ENCODE data around the gene PLEK.
"Not testable (repeated sequence)": the region's sequence is repeated elsewhere in the genome, so short reads cannot be mapped to it uniquely, and the experiment has no call there.

Gene PLEK, protein sequence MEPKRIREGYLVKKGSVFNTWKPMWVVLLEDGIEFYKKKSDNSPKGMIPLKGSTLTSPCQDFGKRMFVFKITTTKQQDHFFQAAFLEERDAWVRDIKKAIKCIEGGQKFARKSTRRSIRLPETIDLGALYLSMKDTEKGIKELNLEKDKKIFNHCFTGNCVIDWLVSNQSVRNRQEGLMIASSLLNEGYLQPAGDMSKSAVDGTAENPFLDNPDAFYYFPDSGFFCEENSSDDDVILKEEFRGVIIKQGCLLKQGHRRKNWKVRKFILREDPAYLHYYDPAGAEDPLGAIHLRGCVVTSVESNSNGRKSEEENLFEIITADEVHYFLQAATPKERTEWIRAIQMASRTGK

DNA sequence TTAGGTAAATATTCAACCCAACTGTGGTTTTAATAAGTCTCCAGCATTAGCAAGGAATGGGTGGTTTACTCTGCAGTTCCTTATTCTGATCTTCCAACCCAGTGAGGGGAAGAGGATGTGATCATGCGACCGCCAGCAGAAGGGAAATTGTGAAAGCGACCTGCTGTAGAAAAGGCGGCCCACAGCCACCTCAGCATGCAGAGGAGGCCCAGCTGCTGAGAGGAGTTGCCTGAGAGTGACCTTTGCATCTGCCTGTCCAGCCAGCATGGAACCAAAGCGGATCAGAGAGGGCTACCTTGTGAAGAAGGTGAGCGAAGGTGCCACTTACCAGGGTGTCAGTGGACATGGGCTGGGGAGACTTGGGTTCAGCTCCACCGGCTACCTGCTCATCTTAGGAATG lies at the start of gene PLEK:
PLEK (plus strand) TSS at position 196 of the 400 bp plus-strand sequence; CDS start at position 266, 70 bp downstream.
- peak in 8 of 14 donors; percentile 19 to 55 (median 36) for DNase-seq

DNA sequence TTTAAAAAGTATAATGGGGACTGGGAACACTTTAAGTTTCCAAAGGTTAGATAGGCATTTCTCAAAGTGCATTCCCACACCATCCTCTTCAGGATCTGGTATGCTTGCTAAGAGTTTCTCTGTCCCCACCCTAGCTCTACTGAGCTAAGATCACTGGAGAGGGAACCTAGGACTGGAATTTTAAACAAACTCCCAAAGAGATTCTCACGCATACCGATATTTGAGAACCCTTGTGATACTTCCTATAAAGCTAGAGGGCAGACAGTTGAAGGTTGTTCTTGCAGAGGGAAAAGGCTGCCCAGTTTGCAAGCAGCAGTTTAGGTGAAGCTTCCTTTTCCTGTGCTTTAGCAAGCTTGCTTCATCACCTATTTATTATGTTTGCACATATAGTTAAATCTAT lies 49.0 kb upstream of the PLEK start:
- DNase-seq: no peak

DNA sequence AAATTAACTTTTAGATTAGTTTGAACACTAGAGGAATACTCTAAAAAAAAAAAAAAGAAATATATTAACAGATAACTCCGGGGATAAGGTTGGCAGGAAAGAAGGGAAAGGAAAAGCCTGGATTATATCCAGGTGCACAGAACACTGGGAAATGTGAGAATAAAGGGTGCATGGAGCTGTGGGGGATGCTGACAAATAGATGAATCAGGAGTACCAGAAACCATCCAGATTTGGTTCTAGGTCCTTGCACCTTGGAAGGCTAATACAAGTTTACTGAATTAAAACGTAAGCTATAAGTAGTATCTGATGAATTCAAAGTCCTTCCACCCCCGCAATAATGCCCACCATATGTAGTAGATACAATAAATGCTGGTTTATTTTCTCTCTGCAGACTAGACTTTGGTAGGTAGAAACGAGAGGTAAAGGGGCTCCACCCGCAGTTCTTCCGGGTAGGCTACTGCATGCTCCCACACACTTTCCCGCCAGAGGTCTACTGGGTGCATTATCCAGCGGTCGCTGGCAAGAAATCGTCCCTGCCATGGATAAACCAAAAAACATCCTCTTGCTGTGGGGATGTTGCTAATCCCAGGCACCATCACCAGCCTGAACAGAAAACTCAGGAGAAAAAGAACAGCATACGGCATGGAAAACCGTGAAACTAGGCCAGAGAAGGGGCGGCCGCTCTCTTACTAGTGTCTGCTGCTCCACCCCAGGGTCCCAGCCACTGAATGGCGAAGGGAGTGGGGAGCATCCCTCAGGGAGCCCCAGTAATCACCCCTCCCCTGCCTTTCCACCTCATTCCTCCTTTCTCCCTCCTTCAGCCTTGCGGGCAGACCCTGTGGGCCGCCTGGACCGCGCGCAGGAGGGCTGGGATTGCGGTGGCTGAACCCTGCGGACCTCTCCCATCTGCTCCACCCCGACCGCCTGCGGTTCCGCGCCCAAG lies 46.8 kb upstream of the PLEK start:
- peak in 12 of 14 donors; percentile 15 to 70 (median 50) for DNase-seq

DNA sequence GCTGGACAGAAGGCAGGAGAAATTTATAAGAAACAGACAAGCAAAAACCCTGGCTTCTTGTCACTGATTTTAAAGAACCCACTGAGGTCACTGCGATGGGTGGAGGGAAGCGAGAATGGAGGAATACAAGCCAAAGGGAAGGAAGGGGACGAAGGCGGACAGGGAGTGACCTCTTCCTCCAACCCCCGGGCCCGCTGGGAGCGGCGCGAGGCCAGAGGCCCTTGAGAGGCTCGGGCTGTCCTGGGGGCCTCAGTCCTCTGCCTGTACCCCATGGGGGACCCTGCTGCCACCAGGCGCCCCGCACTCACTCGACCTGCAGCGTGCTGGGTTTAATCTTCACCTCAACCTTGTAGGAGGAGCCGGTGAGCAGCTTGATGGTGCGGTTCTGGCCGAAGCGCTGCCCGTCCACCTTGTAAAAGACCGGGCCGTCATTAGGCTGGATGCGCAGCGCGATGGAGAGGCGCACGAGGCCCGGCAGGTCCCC lies 46.1 kb upstream of the PLEK start:
- peak in 10 of 14 donors; percentile 19 to 76 (median 68) for DNase-seq

DNA sequence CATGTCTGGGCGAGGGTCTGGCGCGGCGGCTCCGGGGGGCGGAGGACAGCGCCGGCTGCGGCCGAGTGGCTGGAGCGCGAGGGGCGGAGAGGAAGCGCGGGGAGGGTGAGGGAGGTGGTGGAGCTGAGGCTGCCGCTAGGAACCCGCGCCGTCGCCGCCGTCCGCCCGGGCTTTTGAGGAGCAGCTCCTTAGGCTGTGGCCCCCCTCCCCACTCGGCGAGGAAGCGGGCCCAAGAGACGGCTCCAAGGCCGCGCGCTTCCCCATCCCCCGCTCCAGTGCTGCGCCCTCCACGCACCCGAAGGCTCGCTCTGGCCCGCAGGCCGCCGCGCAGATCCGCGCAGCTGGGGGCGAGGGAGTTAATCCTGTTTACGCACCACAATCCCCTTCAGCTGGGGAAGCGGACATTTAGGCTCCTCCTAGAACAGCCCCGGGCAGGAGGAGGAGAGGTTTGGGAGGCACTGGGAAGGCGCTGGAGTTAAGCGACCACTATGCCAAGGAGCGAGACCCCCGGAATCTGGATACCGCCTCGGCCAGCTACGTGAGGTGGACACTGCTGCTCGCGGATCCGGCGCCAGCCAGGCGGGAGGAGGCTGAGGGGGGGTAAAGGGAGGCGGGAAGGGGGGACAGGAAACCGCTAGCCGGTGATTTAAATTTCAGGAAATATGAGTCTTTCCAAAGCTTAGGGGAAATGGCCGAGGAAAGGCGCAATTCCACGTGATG lies 45.5 kb upstream of the PLEK start, which contains the start of gene CNRIP1:
CNRIP1 (minus strand) TSS at position 552 of the 720 bp plus-strand sequence; CDS start at position 3, 549 bp downstream.
- peak; percentile 35 to 91 (median 75) for DNase-seq

DNA sequence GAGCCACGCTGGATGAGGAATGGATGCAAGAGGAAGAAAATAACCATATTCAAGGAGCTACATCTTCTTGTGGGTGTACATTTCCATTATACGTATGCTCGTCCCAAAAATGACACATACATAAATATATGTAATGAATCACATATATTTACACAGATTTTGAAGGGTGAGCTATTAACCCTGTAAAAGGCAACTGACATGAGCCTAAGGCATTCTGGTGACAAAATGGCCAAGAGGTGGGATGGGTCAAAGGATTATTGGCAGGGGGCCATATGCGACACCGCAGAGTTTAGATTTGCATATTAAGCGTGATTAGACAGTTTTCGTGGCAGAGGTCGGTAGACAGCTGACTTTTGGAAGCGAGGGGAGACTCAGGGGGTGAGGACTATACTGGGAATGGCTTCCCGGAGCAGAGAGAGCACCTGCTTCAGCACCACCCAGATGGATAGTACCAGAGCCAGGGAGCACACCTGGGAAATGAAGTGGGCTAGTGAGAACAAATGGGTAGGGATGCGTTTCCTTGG lies 44.9 kb upstream of the PLEK start:
- peak in 6 of 14 donors; percentile 23 to 75 (median 29) for DNase-seq

DNA sequence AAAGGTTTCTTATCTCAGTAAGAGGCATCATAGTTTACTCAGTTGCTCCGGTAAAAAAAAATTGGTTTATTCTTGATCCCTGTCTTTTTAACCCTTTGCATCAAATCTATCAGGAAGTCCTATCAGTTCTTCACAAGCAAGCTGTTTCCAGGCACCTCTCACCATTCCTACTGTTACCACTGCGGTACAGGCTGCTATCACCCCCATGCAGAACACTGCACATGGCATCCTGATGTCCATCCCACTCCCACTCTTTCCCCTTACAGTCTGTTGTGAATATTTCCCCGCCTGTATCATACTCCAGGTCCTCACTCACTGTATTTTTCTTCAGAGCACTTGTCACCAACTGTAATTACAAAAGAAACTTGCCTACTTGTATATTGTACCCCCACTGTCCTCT lies 40.0 kb upstream of the PLEK start:
- DNase-seq: no peak

DNA sequence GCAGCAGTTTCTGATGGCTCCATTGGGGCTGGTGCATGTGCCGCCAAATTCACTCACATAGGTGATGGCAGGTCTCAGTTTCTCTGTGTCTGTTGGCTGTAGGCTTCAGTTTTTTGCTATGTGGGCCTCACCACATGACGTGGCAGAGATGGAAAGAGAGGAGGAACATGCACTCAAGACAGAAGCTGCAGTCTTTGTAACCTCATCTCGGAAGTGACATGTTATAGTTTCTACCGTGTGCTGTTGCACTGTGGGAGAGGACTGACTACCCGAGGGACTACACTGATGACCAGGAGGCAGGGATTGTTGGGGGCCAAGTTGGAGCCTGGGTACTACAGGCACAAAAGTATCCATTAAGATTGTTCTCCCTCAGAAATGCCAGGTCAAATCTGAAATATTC lies 36.2 kb upstream of the PLEK start:
- no peak for DNase-seq

DNA sequence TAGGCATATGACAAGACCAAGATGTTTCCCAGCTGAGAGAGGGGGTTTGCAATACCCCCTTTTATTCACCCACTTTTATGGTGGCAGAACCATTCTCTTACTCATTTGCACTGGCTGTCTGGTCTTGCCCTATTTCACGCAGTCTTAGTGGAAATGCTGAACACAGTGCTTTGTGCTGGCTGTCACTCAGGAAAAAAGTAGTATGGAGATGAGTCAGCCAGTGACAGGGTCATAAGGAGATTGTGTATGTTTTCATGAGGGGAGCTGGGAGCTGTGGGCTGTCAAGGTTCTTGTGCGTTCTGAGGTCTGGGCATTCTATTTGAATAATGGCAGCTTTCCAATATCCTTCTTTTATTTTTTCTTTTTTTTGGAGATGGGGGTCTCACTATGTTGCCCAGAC lies 34.4 kb upstream of the PLEK start:
- DNase-seq: no peak

DNA sequence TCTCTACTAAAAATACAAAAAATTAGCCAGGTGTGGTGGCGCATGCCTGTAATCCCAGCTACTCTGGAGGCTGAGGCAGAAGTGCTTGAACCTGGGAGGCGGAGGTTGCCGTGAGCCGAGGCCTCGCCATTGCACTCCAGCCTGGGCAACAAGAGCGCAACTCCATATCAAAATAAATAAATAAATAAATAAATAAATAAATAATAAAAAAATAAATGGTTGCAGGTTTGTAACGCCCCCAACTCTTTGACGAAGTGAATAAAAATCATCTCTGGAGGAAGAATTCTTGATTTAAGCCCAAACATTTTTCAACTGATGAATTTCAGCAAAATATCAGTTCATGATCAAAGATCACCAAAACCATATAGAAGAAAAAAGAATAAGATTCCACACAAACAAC lies 32.1 kb upstream of the PLEK start:
- no peak for DNase-seq

DNA sequence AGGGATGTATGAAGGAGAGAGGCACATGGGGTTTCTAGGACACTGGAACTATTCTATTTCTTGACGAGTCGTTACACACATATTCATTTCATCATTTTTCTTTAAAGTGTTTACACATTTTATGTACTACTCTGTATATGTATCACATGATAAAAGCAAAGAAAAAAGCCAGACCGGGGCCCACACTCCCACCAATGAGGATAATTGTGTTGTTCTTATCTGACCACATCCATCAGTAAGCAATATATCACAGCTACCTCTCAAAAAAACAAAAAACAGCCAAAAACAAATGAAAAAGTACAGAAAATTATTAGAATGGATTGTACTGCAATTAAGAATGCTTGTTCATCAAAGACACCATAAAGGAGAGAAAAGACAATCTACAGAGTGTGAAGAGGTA lies 31.2 kb upstream of the PLEK start:
- no peak for DNase-seq

DNA sequence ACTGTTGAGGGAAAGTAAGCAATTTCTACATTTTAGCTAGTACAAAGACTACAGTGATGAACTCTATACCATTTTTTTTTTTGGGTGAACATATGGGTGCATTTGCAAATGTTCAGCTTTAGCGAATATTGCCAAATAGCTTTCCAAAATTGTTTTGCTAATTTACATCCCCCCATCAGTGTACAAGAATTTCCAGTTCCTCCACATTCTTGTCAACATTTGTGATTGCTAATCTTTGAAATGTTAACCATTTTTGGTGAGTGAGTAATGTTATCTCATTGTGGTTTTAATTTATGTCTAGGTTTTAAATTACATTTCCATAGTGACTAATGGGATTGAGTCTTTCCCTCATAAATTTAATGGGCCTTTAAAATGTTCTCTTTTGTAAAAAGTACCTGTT lies 28.9 kb upstream of the PLEK start:
- DNase-seq: no peak

DNA sequence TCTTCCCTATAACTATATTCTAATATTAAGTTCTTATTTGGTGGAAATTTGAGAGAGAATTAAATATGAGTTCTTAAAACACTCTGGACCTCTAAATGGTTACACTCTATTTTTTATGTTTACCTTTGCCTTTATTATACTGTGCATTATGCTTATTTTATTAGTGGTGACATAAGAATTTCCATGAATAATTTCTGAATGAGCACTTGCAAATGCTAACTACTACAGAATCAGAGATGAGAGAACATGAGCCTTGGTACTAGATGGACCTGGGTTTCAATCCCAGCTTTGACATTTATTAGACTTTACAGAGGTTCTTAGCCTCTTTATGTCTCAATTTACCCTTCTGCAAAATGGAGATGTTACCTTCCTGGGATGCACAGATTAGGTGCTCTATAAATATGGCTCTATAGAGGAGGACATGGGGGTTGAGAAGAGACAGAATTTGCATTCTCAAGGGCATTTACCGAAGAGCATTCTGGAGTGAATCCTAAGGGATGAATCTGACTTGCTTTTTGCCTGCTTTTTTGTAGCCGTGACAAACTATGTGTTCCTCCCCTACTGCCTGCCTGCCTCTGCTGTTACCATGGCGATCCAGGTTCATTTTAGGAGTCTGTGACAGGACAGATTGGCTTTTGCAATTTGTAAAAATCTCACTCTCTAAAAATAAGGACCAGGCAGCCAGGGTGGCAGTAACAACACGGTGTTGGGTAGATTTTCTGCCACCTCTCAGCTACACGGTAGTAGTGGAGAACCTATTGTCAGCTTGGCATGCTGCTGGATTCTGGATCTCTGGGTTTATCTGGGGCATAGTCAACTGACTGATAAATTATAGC lies 24.6 kb upstream of the PLEK start:
- no peak for DNase-seq

DNA sequence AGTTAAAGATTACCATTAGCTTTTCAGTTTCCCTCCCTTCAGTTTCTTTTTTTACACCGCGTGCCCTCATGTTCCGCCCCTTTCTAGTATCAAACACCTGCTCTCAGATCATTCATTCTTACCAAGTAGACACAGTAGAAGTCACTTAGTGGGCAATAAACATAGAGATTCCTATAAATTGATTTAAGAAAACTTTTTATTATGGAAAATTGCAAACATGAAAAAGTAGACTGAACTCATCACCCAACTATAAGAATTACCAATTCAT lies 24.1 kb upstream of the PLEK start:
- DNase-seq: no peak

DNA sequence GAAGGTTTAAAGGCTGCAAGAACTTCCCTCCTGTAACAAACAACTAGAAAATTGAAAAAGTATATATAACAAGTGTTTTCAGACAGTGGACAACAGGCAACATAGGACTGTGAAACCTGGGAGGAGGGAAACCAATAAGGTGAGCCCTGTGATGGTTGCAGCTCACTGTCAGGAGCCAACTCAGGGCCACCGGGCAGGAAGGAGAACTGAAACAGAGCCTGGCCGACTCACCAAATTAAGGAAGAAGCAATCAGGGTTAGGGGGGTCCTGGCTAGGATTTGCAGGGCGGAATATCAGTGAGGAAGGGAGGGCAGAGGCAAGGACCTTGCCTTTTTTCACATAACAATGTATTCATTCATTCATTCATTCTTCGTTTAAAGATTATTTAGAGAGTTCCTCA lies 23.5 kb upstream of the PLEK start:
- DNase-seq: no peak

DNA sequence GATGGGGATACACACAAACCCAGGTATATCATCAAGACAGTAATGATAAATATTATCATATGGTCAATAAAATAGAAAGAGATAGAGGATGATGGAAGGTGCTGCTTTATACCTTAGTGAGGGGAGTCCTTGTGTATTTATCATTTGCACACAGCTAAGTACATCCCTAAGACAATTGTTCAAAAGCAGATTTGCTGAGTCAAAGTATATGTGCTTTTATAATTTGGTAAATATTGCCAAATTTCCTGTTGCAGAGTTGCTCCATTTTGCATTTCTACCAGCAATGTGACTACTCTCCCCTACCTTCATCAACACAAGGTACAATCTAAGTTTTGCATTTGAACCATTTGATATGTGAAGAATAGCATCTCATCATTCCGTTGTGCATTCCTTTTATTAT lies 22.6 kb upstream of the PLEK start:
- no peak for DNase-seq

DNA sequence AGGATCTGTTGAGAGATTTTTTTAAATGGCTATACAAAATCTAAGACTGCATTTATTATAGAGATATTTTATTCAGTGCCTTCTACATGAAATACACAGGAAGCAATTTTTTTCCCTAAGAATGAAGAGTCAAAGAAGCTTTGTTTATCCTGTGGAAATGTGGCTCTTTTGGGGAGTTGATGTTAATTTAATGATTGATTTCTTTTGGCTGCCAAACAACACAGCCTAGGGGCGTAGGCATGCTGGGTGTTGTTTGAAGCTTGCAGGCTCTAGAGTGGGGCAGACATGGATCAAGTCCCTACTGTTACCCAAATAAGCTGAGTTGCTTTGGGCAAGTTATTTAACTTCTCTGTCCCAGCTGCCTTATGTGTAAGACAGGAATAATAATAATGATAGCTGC lies 21.1 kb upstream of the PLEK start:
- DNase-seq: no peak

DNA sequence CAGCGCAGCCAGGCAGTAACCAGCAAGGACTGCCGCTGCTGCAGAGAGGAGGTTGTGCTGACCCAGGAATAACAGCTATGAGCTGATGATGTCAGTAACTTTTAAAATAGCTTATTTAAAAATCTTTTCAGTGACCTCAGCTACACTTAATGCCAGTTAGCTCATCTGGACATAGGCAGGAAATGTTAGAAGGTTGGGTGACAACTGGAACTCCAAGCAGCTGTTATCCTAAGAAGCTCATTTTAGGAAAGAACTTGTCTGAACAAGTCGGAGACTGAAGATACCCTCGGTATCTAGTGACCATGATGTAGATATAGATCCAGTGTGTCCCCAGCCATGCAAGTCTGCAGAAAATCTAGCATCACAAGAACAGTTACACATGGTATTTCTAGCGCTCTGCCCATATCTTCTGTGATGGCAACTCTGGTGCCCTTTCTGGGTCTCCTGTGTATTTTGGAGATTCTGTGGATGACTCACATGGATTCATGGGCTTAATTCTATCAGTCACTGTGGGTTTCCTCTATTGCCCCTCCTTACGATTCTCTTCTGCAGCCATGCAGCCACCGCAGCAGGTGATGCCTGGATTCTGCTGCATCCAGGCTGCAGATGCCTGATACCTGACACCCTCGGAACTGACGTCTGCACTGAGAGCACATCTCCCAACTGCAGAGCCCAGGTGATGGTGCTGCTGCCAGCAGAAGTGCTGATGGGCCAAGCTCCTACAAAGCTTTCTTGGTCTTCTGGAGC lies 19.8 kb upstream of the PLEK start:
- DNase-seq: no peak

DNA sequence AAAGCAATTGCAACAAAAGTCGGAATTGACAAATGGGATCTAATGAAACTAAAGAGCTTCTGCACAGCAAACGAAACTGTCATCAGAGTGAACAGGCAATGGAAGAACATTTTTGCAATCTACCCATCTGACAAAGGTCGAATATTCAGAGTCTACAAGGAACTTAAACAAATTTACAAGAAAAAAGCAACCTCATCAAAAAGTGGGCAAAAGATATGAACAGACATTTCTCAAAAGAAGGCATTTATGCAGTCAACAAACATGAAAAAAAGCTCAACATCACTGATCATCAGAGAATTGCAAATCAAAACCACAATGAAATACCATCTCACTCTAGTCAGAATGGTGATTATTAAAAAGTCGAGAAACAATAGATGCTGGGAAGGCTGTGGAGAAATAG lies 16.0 kb upstream of the PLEK start:
- not testable (repeated sequence) for DNase-seq

DNA sequence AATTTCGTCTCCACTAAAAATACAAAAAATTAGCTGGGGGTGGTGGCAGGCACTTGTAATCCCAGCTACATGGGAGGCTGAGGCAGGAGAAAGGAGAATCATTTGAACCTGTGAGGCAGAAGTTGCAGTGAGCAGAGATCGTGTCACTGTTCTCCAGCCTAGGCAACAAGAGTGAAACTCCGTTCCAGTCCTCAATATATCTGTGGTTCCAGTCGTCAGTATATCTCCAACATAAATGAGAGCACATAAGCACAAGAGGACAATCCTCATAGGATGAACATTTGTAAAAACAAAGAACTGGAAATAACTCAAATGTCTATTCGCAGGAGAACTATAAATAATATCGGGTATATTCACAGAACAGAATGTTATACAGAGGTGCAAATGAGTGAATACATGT lies 13.1 kb upstream of the PLEK start:
- DNase-seq: no peak
